ENCODE results near the gene DLK1. TPM values are rescaled to one million over a fixed set of nuclear protein-coding genes. Genes with fewer than 3 reads are reported as not detected.

Gene DLK1
- total and polyA plus RNA-seq, 2 of the 13 experiments (the other 11 are each of a cell fraction or from before 2014, with no cell fraction given): 95.5 to 312 TPM

DNA sequence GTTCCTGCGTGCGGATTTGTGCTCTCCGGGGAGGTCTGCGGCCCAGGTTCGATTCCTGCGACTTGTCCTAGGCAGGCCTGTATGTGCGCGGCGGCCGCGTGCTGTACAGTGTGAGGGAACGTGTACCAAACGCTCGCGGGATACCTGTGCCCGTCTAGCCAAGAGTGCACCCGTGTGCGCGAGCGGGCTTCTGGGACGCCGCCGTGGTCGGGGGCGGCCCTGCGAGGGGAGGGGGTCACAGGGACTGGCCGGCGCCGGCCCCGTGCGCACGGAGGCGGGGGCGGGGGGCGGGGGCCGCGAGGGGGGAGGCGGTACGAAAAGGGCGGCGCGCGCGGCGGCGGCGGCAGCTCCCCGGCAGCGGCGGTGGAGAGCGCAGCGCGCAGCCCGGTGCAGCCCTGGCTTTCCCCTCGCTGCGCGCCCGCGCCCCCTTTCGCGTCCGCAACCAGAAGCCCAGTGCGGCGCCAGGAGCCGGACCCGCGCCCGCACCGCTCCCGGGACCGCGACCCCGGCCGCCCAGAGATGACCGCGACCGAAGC is at the start of gene DLK1 (continued):
- 0 out of 2 replicates have a peak, but pooled peaks have one; percentile 56 for TF ChIP-seq KDM5B (CRISPR knock-in tag; IDR thresholded peaks at IDR 0.05; ENCODE audit: borderline replicate concordance)
- TF ChIP-seq, protein P1, sequence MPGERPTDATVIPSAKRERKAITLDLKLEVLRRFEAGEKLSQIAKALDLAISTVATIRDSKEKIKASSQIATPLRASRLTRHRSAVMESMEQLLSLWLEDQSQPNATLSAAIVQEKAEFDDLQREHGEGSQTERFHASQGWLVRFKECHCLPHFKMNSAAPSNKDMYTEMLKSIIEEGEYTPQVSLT (CRISPR knock-in tag; IDR thresholded peaks at IDR 0.05; ENCODE audit: borderline replicate concordance, low read depth): no peak
- TF ChIP-seq RBFOX2 (IDR thresholded peaks at IDR 0.05; ENCODE audit: low read depth, low read length): peak; percentile 84
- TF ChIP-seq, protein P2, sequence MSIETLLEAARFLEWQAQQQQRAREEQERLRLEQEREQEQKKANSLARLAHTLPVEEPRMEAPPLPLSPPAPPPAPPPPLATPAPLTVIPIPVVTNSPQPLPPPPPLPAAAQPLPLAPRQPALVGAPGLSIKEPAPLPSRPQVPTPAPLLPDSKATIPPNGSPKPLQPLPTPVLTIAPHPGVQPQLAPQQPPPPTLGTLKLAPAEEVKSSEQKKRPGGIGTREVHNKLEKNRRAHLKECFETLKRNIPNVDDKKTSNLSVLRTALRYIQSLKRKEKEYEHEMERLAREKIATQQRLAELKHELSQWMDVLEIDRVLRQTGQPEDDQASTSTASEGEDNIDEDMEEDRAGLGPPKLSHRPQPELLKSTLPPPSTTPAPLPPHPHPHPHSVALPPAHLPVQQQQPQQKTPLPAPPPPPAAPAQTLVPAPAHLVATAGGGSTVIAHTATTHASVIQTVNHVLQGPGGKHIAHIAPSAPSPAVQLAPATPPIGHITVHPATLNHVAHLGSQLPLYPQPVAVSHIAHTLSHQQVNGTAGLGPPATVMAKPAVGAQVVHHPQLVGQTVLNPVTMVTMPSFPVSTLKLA (IDR thresholded peaks at IDR 0.05): no peak
- no peak for TF ChIP-seq MTF1 (CRISPR knock-in tag; IDR thresholded peaks at IDR 0.05)
- TF ChIP-seq NR2F1 (CRISPR knock-in tag; IDR thresholded peaks at IDR 0.05): no peak
- TF ChIP-seq ARNT (IDR thresholded peaks at IDR 0.05): no peak
- no peak; the same call in 1 of the 2 replicates for TF ChIP-seq REPIN1 (CRISPR knock-in tag; IDR thresholded peaks at IDR 0.05; ENCODE audit: borderline replicate concordance, low read depth)
- TF ChIP-seq ZNF737 (CRISPR knock-in tag; IDR thresholded peaks at IDR 0.05; ENCODE audit: borderline replicate concordance): no peak
- no peak for TF ChIP-seq ZNF839 (CRISPR knock-in tag; IDR thresholded peaks at IDR 0.05; ENCODE audit: borderline replicate concordance)
- TF ChIP-seq, protein P3, sequence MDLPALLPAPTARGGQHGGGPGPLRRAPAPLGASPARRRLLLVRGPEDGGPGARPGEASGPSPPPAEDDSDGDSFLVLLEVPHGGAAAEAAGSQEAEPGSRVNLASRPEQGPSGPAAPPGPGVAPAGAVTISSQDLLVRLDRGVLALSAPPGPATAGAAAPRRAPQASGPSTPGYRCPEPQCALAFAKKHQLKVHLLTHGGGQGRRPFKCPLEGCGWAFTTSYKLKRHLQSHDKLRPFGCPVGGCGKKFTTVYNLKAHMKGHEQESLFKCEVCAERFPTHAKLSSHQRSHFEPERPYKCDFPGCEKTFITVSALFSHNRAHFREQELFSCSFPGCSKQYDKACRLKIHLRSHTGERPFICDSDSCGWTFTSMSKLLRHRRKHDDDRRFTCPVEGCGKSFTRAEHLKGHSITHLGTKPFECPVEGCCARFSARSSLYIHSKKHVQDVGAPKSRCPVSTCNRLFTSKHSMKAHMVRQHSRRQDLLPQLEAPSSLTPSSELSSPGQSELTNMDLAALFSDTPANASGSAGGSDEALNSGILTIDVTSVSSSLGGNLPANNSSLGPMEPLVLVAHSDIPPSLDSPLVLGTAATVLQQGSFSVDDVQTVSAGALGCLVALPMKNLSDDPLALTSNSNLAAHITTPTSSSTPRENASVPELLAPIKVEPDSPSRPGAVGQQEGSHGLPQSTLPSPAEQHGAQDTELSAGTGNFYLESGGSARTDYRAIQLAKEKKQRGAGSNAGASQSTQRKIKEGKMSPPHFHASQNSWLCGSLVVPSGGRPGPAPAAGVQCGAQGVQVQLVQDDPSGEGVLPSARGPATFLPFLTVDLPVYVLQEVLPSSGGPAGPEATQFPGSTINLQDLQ (CRISPR knock-in tag; IDR thresholded peaks at IDR 0.05): no peak
- TF ChIP-seq, protein P4, sequence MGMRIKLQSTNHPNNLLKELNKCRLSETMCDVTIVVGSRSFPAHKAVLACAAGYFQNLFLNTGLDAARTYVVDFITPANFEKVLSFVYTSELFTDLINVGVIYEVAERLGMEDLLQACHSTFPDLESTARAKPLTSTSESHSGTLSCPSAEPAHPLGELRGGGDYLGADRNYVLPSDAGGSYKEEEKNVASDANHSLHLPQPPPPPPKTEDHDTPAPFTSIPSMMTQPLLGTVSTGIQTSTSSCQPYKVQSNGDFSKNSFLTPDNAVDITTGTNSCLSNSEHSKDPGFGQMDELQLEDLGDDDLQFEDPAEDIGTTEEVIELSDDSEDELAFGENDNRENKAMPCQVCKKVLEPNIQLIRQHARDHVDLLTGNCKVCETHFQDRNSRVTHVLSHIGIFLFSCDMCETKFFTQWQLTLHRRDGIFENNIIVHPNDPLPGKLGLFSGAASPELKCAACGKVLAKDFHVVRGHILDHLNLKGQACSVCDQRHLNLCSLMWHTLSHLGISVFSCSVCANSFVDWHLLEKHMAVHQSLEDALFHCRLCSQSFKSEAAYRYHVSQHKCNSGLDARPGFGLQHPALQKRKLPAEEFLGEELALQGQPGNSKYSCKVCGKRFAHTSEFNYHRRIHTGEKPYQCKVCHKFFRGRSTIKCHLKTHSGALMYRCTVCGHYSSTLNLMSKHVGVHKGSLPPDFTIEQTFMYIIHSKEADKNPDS (CRISPR knock-in tag; IDR thresholded peaks at IDR 0.05): no peak
- TF ChIP-seq, protein P5, sequence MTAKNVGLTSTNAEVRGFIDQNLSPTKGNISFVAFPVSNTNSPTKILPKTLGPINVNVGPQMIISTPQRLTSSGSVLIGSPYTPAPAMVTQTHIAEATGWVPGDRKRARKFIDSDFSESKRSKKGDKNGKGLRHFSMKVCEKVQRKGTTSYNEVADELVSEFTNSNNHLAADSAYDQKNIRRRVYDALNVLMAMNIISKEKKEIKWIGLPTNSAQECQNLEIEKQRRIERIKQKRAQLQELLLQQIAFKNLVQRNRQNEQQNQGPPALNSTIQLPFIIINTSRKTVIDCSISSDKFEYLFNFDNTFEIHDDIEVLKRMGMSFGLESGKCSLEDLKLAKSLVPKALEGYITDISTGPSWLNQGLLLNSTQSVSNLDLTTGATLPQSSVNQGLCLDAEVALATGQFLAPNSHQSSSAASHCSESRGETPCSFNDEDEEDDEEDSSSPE (CRISPR knock-in tag; IDR thresholded peaks at IDR 0.05): peak; percentile 60; the same call in 1 of the 2 replicates
- TF ChIP-seq XRCC5 (optimal IDR thresholded peaks at IDR 0.05; ENCODE audit: low read length): no peak
- TF ChIP-seq ZNF382 (CRISPR knock-in tag; IDR thresholded peaks at IDR 0.05; ENCODE audit: borderline replicate concordance): no peak
- no peak for TF ChIP-seq MZF1 (CRISPR knock-in tag; IDR thresholded peaks at IDR 0.05; ENCODE audit: borderline replicate concordance)
- TF ChIP-seq ZNF850 (CRISPR knock-in tag; conservative IDR thresholded peaks at IDR 0.05): no peak
- no peak for TF ChIP-seq ZNF343 (CRISPR knock-in tag; IDR thresholded peaks at IDR 0.05)
- no peak for TF ChIP-seq ZNF326 (CRISPR knock-in tag; IDR thresholded peaks at IDR 0.05; ENCODE audit: borderline replicate concordance)
- peak; percentile 49; the same call in 1 of the 2 replicates for TF ChIP-seq ZNF143 (CRISPR knock-in tag; IDR thresholded peaks at IDR 0.05)
- TF ChIP-seq ZNF780A (CRISPR knock-in tag; IDR thresholded peaks at IDR 0.05): no peak
